Measurements from ENCODE around the gene RHOD. TPM values are rescaled to one million over a fixed set of nuclear protein-coding genes. Genes with fewer than 3 reads are reported as not detected.

The RHOD gene
- total RNA-seq, 4 donors from 2014 or later = 74.6 to 109 (median 87.8) TPM

GRCh38 chr11:67023957-67024353, 32.7 kb upstream of the RHOD start:
- WGBS, 2 donors = 49 to 61% methylated on average over 4 to 6 of the region's 6 CpGs
- intact Hi-C loops (cut with DNase I; ENCODE audit: low total_unique reads) = no loop called here
- H3K4me3 ChIP-seq (ENCODE audit: low read depth, poor library complexity, severe bottlenecking) = no peak overlapping the region
- no peak for TF ChIP-seq POLR2A (IDR thresholded peaks at IDR 0.05)
- TF ChIP-seq CTCF (IDR thresholded peaks at IDR 0.05) = no peak
- DNase-seq (ENCODE audit: low spot score in 2 of 2) = no peak

- TF ChIP-seq CTCF (IDR thresholded peaks at IDR 0.05) = no peak
- TF ChIP-seq POLR2A (IDR thresholded peaks at IDR 0.05) = no peak
- DNase-seq (ENCODE audit: low spot score in 2 of 2) = no peak
- 65 to 73% methylated on average over 5 of the region's 5 CpGs for WGBS, 2 donors
- intact Hi-C loops (cut with DNase I; ENCODE audit: low total_unique reads) = no loop called here
- no peak overlapping the region for H3K4me3 ChIP-seq (ENCODE audit: low read depth, poor library complexity, severe bottlenecking)
Measured at GRCh38 chr11:67024410-67024809, 32.2 kb upstream of the RHOD start.

GRCh38 chr11:67024966-67025365, 31.7 kb upstream of the RHOD start:
- no peak overlapping the region for H3K4me3 ChIP-seq (ENCODE audit: low read depth, poor library complexity, severe bottlenecking)
- TF ChIP-seq POLR2A (IDR thresholded peaks at IDR 0.05) = no peak
- no peak for TF ChIP-seq CTCF (IDR thresholded peaks at IDR 0.05)
- DNase-seq (ENCODE audit: low spot score in 2 of 2) = no peak
- 71 to 74% methylated on average over 1 of the region's 1 CpG for WGBS, 2 donors
- intact Hi-C loops (cut with DNase I; ENCODE audit: low total_unique reads) = no loop called here

GRCh38 chr11:67025750-67026149, 30.9 kb upstream of the RHOD start:
- H3K4me3 ChIP-seq (ENCODE audit: low read depth, poor library complexity, severe bottlenecking) = no peak overlapping the region
- intact Hi-C loops (cut with DNase I; ENCODE audit: low total_unique reads) = no loop called here
- TF ChIP-seq POLR2A (IDR thresholded peaks at IDR 0.05) (no peak), CTCF (IDR thresholded peaks at IDR 0.05) (no peak)
- no peak for DNase-seq (ENCODE audit: low spot score in 2 of 2)
- 92 to 97% methylated on average over 8 of the region's 8 CpGs for WGBS, 2 donors

- TF ChIP-seq CTCF (IDR thresholded peaks at IDR 0.05) = no peak
- TF ChIP-seq POLR2A (IDR thresholded peaks at IDR 0.05) = no peak
- intact Hi-C loops (cut with DNase I; ENCODE audit: low total_unique reads) = no loop called here
- 51 to 63% methylated on average over 5 of the region's 5 CpGs for WGBS, 2 donors
- no peak overlapping the region for H3K4me3 ChIP-seq (ENCODE audit: low read depth, poor library complexity, severe bottlenecking)
- DNase-seq (ENCODE audit: low spot score in 2 of 2) = no peak
Measured at GRCh38 chr11:67026941-67027340, 29.7 kb upstream of the RHOD start.

GRCh38 chr11:67027483-67027930, 29.1 kb upstream of the RHOD start:
- no peak overlapping the region for H3K4me3 ChIP-seq (ENCODE audit: low read depth, poor library complexity, severe bottlenecking)
- WGBS, 2 donors = 58 to 60% methylated on average over 12 of the region's 12 CpGs
- intact Hi-C loops (cut with DNase I; ENCODE audit: low total_unique reads) = no loop called here
- DNase-seq (ENCODE audit: low spot score in 2 of 2) = no peak
- no peak for TF ChIP-seq CTCF (IDR thresholded peaks at IDR 0.05)
- TF ChIP-seq POLR2A (IDR thresholded peaks at IDR 0.05) = no peak
